SIG-M5 (cell line): ENCODE data around the gene ACYP1.

Experiments used
- DNase-seq: peaks from one replicate; lab custom pipeline; 2025; lab: John Stamatoyannopoulos, UW

ACYP1 gene

GRCh38 chr14:75040507-75040906, 23.3 kb downstream of the ACYP1 start:
- DNase-seq = no peak

GRCh38 chr14:75032939-75033338, 30.9 kb downstream of the ACYP1 start:
- no peak for DNase-seq

GRCh38 chr14:75030147-75030546, 33.7 kb downstream of the ACYP1 start:
- no peak for DNase-seq

- DNase-seq = no peak
These were observed 37.9 kb downstream of the ACYP1 start for GRCh38 chr14:75025876-75026275.

GRCh38 chr14:75025082-75025481, 38.7 kb downstream of the ACYP1 start:
- DNase-seq = no peak

- DNase-seq = no peak
These were observed 40.7 kb downstream of the ACYP1 start for GRCh38 chr14:75023108-75023507.

GRCh38 chr14:75022655-75023054, 41.2 kb downstream of the ACYP1 start:
- no peak for DNase-seq

- DNase-seq = no peak
These were observed 45.1 kb downstream of the ACYP1 start for GRCh38 chr14:75018694-75019093.

GRCh38 chr14:75016815-75017214, 47.0 kb downstream of the ACYP1 start:
- DNase-seq = no peak

GRCh38 chr14:75015496-75015895, 48.3 kb downstream of the ACYP1 start:
- no peak for DNase-seq

- no peak for DNase-seq
These were observed 50.5 kb downstream of the ACYP1 start for GRCh38 chr14:75013290-75013689.

- no peak for DNase-seq
These were observed 52.3 kb downstream of the ACYP1 start for GRCh38 chr14:75011356-75011994.

- DNase-seq = no peak
These were observed 53.2 kb downstream of the ACYP1 start for GRCh38 chr14:75010472-75011093.

- DNase-seq = no peak
These were observed 54.6 kb downstream of the ACYP1 start for GRCh38 chr14:75009176-75009575.

GRCh38 chr14:75005357-75005756, 58.5 kb downstream of the ACYP1 start:
- no peak for DNase-seq

GRCh38 chr14:75003250-75004027, 60.4 kb downstream of the ACYP1 start:
- DNase-seq = no peak
